Dedifferentiated amniotic fluid mesenchymal stem cell (primary cell): ENCODE results near the gene CABP7.
"Not testable (repeated sequence)": the region's sequence is repeated elsewhere in the genome, so short reads cannot be mapped to it uniquely, and the experiment has no call there.

ENCODE experiments used
- DNase-seq: peaks from one replicate; pipeline ENCODE4 v3.0.0-alpha.2; 2016; ENCODE audit errors: extremely low spot score

Gene CABP7

GRCh38 chr22:29748248-29748893 is 28.6 kb downstream of the CABP7 start:
- no peak for DNase-seq

DNA sequence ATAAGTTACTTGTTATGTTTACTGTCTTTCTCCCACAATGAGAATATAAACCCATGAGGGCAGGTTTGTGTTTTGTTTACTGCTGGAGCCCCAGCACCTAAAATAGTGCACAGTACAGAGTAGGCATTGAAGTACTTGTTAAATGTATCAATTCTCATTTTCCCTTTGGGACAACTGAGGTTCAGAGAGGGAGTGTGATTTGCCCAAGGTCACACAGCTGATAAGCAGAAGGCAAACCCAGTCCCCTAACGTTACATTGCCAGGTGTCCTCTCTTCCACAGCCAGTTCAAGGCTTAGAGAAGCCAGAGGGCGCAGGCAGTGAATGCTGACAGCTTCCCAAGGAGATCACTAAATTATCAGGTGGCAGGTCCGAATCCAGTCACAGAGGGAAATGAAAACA is 30.2 kb downstream of the CABP7 start:
- no peak for DNase-seq

- no peak for DNase-seq
These were observed 31.0 kb downstream of the CABP7 start for GRCh38 chr22:29750559-29751538.

GRCh38 chr22:29751669-29752068 is 31.9 kb downstream of the CABP7 start:
- DNase-seq, result no peak

DNA sequence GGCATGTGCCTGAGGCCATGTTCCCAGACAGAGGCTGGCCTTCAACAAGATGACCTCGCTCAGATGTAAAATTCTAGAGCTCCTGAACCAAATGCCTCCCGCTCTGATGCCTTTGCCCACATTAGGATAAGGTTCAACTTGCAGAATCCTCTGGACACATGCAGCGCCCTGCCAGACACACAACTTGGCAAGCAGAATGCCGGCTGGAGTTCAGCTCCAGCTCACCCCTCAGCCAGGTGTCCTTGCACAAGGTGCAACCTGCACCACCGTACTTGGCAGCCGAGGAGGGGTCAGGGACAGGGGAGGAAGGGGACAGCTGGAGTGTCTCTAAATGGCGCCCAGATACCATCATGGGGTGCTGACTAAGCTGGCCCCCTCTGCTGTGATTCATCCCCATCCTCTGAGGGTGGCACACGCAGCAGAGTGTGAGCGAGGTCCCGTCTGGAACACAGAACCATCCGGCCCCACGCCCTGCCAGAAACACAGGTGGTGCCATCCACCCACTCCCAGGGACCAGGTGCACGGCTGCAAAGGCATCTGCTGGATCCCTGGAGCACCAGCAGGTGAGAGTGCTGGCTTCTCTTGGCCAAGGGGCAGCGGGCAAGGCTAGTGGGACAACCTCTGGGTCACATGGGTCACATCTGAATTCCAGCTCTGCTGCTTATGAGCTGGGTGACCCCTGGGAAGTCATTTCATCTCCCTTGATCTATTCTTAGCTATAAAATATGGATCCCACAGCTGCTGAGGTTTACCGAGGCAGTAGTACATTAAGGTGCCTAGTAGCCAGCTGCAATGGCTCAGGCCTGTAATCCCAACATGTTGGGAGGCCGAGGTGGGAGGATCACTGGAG is 34.2 kb downstream of the CABP7 start:
- no peak for DNase-seq

DNA sequence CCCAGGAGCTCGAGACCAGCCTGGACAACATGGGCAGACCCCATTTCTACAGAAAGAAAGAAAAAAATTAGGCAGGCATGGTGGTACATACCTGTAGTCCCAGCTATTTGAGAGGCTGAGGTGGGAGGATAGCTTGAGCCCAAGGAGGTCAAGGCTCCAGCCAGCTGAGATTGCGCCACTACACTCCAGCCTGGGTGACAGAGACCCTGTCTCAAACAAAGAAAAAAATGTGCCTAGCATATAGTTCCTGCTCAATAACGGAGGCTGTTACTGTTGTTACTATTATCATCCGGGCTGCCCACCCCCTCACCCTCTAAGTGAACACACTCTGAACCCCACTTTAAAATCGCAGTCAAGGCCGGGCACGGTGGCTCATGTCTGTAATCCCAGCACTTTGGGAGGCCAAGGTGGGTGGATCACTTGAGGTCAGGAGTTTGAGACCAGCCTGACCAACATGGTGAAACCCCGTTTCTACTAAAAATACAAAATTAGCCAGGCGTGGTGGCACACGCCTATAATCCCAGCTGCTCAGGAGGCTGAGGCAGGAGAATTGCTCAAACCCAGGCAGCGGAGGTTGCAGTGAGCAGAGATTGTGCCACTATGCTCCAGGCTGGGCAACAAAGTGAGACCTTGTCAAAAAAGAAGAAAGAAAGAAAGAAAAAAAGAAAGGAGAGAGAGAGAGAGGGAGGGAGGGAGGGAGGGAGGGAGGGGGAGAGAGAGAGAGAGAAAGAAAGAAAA is 35.0 kb downstream of the CABP7 start:
- DNase-seq, result not testable (repeated sequence)

DNA sequence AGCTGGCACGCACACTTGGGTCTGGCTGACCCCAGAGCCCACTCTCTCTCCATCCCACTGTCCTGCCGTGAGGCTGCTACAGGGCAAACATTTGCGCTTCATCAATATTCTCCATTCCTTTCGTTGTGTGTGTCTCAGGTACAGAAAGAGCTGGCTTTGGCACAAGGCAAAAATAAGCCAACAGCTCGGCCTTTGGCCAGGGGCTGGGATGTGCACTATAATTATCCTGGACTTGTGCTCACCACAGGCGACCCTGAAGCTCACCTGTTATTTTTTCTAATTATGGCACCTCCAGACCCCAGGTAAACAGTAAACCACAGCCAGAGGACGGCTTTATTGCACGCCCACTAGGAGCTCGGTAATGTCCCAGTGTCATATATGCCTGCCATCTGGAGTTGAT is 36.1 kb downstream of the CABP7 start:
- DNase-seq, result no peak

DNA sequence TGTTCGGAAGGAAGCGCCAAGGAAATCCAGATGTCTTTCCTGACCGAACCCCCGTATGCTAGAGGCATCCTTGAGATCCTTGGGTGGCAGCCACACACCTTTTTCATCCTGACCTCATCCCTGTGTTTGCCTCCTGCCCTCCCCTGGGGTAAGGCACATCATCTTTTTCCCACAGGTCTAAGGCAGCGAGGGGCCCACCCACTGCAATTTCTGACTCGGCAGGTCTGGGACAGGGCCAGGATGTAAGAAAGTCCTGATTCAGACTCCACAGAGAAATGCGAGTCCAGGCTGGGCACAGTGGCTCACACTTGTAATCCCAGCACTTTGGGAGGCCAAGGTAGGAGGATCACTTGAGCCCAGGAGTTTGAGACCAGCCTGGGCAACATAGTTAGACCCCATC is 36.5 kb downstream of the CABP7 start:
- no peak for DNase-seq

DNA sequence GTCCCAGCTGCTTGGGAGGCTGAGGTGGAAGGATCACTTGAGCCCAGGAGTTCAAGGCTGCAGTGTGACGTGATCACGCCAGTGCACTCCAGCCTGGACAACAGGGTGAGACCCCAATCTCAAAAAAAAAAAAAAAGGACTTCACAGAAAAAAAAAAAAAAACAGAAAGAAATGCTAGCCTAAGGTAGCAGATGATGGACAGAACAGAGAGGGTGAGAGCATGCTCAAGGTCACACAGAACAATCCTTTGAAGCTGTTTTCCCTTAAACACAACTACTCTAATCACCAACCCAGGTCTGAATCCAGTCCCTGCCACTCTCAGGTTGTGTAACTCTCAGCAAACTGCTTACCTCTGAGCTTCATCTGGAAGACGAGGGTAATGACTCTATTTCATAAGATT is 37.3 kb downstream of the CABP7 start:
- DNase-seq, result no peak

DNA sequence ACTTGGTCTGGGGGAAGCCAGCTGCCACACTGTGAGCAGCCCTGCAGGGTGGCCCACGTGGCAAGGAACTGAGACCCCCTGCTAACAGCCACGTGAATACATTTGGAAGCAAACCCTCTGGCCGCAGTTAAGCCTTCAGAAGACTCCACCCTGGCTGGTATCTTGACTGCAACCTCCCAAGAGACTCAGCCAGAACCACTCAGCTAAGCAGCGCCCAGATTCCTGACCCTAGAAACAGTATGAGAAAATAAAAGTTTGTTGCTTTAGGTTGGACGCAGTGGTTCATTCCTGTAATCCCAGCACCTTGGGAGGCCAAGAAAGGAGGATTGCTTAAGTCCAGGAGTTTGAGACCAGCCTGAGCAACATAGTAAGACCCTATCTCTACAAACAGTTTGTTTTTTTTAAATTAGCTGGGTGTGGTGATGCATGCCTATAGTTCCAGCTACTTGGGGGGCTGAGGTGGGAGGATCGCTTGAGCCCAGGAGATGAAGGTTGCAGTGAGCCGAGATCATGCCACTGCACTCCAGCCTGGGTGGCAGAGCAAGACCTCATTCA is 38.3 kb downstream of the CABP7 start:
- no peak for DNase-seq

- no peak for DNase-seq
These were observed 39.2 kb downstream of the CABP7 start for GRCh38 chr22:29758959-29759358.

GRCh38 chr22:29762263-29762662 is 42.5 kb downstream of the CABP7 start:
- no peak for DNase-seq

DNA sequence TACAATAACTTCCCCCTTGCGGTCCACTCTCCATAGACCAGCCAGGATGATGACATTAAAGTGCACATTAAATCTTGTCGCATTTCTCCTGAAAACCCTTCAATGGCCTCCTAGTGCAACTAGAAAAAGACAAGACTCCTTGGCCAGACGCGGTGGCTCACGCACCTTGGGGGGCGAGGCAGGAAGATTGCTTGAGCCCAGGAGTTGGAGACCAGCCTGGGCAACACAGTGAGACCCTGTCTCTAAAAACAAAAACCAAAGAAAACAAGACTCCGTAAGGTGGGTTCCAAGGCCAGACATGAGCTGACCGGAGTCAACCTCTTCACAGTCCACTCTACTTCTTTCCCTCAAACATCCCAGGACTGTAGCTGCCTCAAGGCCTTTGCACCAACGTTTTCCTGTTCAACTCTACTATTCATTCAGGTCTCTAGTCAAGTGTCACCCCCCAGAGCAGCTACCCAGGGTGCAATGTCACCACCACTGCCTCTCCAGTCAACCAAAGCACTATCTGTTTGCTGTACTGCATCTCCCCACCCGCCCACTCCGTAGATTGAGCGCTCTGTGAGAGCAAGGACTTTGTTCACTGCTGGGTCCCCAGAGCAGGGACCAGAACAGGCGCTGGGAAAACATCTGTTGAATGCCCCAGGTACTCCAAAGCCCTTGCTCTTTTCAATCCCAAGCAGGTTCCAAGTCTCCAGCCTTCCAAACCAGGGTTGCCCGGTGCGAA is 46.3 kb downstream of the CABP7 start:
- DNase-seq, result no peak

GRCh38 chr22:29766632-29767170 is 46.9 kb downstream of the CABP7 start, which contains the start of gene ZMAT5:
Gene ZMAT5, minus strand, starts transcription at chr22:29767007. Its CDS starts 18,463 bp downstream, at chr22:29748544.
- DNase-seq, result peak; percentile 94

GRCh38 chr22:29767171-29768051 is 47.6 kb downstream of the CABP7 start, which contains the start of gene UQCR10:
Gene UQCR10, plus strand, starts transcription at chr22:29767369. Its CDS starts 30 bp downstream, at chr22:29767399.
- peak; percentile 87 for DNase-seq

- no peak for DNase-seq
These were observed 48.4 kb downstream of the CABP7 start for GRCh38 chr22:29768052-29768693.

- DNase-seq, result no peak
These were observed 50.0 kb downstream of the CABP7 start for GRCh38 chr22:29769723-29770321.

DNA sequence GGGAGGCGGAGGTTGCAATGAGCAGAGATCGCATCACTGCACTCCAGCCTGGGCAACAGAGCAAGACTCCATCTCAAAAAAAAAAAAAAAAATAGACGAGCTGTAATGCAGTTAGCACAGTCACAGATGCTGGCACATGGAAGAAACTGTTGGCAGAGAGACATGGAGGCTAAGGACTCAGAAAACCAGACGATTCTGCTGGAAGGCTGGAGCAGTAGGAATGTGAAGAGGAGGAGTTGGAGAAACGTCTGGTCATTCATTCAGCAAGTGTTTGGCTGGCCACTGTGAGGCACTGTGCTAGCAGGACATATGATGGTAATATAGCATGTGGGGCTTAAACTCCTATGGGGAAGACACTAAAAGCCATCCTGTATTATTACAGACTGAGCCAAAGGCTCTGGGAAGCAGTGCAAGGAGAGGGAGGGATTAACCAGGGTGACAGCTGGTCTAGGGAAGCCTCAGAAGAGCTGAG is 52.4 kb downstream of the CABP7 start:
- DNase-seq, result peak; percentile 28
